Heart right ventricle (tissue), 16 donors: ENCODE measurements around the gene MR1. TPM values are rescaled to one million over a fixed set of nuclear protein-coding genes. Genes with fewer than 3 reads are reported as not detected.

Source experiments
- ATAC-seq, 8 donors: fragments of 200-7000 bp; cut with Tn5 transposase; one replicate each; pipeline ENCODE4 v1.9.1; 2020; ENCODE audit warnings: mild to moderate bottlenecking in 8 of 8, moderate library complexity in 8 of 8, moderate number of reproducible peaks in 1 of 8
- DNase-seq, 2 donors: peaks; one replicate each; pipeline ENCODE4 v3.0.0-alpha.2; 2020
- H3K27ac ChIP-seq, 10 donors: fragments of 200-600 bp; sonication (generic) in 2 of 10; one replicate each; pipeline versions ENCODE4 v1.5.0 to v1.8.0; 2020 to 2022; ENCODE audit warnings: mild to moderate bottlenecking in 3 of 10
- H3K27me3 ChIP-seq, 7 donors: fragments of 200-600 bp; one replicate each; pipeline ENCODE4 v1.8.0; 2021 to 2022; ENCODE audit warnings: mild to moderate bottlenecking in 2 of 7
- H3K36me3 ChIP-seq, 9 donors: fragments of 200-600 bp; sonication (generic) in 1 of 9; one replicate each; pipeline versions ENCODE4 v1.5.0 to v1.8.0; 2020 to 2022; ENCODE audit warnings: mild to moderate bottlenecking in 2 of 9
- H3K4me1 ChIP-seq, 9 donors: fragments of 200-600 bp; sonication (generic) in 1 of 9; one replicate each; pipeline versions ENCODE4 v1.5.0 to v1.8.0; 2020 to 2022; ENCODE audit warnings: mild to moderate bottlenecking in 4 of 9
- H3K4me3 ChIP-seq, 10 donors: fragments of 200-600 bp; sonication (generic) in 2 of 10; one replicate each; pipeline versions ENCODE4 v1.5.0 to v1.8.0; 2020 to 2022; ENCODE audit warnings: mild to moderate bottlenecking in 7 of 10, moderate library complexity in 2 of 10
- H3K9me3 ChIP-seq, 11 donors: fragments of 200-600 bp in 10 of 11; sonication (generic) in 2 of 11; one replicate each; pipeline versions ENCODE4 v1.5.0 to v1.8.0; 2013 to 2022; ENCODE audit warnings: mild to moderate bottlenecking in 2 of 11, control low read depth in 1 of 11, moderate library complexity in 1 of 11
- WGBS, 2 donors: extraction: QIAGEN DNeasy Blood & Tissue Kit; methylation state at CpG; one replicate each; pipeline ENCODE4 v1.1.7; 2013; ENCODE audit warnings: inconsistent platforms in 1 of 2; 5-methylcytosine and 5-hydroxymethylcytosine counted together
- intact Hi-C, 10 donors: fragments of 100-400 bp; cut with DNase I; formaldehyde crosslinking; loops; one replicate each; pipeline versions ENCODE4 v1.11.1 to v1.14.2; 2022
- polyA plus RNA-seq, 2 donors: library from polyadenylated mRNA; stranded (reverse); fragments of 200-250 nt; gene quantifications; one replicate each; pipeline ENCODE4 v1.2.3, GENCODE V29; 2013
- total RNA-seq, 10 donors: library from RNA; stranded (reverse); fragmentation: NEBNext Ultra II Directional in 3 of 10; extraction: Animal tissue kit (Norgen Biotek cat#: 25700) in 3 of 10; gene quantifications; one replicate each; pipeline versions ENCODE4 v1.2.1 to v1.2.4, GENCODE V29; 2021 to 2023
- TF ChIP-seq, protein P1 (sequence below), 9 donors: fragments of 200-600 bp; sonication (generic) in 2 of 9; IDR thresholded peaks; one replicate each; pipeline versions ENCODE4 v1.5.0 to v1.8.0; 2021 to 2022; ENCODE audit warnings: antibody characterized with exemption in 9 of 9, mild to moderate bottlenecking in 5 of 9, moderate library complexity in 1 of 9
- donor health status: Arrhythmogenic right ventricular cardiomyopathy.
- donor health status: ischemic (EF 13 %, LVEDD 7.1; RV severe dilation, severe dysfunction).
- donor health status: healthy with polysubstance abuse.
- donor health status: DM: no; HTN: yes; CAD: no.
- donor health status: DM: no; HTN: no; CAD: no.
- donor health status: ischemic (EF 25% LVEDD 6.9; RV normal size, moderate dysfunction).
- donor health status: ischemic (EF 25% LVEDD 5.7; RV mildly dilated, moderate dysfunction).
- donor health status: healthy.
- donor health status: DM: yes; HTN: yes; CAD: no.
- donor health status: Ischemic cardiomyopathy.
- donor health status: ischemic (EF 35%, LVEDD 5.7; RV mildly dilated, moderate dysfunction).
- donor health status: nonischemic (EF 11% LVEDD 7.7; RV severe dilation, severe dysfunction).
- donor health status: DM: yes; HTN: yes; CAD: no.
- donor health status: PGD.
- donor health status: ischemic (EF 29% LVEDD 5.4; RV normal size, mild dysfunction).
- donor health status: nonischemic (EF 23%, LVEDD 6.1; RV moderate dilation, normal function).

Gene MR1
- total and polyA plus RNA-seq, 12 donors, result 0.88 to 8.2 (median 2.7) TPM

- Histone ChIP-seq H3K9me3 (no peaks in the 10 kb centered on the region), H3K4me1 (peaks cover 0 to 13% (median 5%) of the 10 kb centered on the region in 9 donors), H3K27me3 (no peaks in the 10 kb centered on the region), H3K27ac (no peak overlapping the region), H3K36me3 (no peaks in the 10 kb centered on the region), H3K4me3 (no peak overlapping the region)
- TF ChIP-seq, protein P1, sequence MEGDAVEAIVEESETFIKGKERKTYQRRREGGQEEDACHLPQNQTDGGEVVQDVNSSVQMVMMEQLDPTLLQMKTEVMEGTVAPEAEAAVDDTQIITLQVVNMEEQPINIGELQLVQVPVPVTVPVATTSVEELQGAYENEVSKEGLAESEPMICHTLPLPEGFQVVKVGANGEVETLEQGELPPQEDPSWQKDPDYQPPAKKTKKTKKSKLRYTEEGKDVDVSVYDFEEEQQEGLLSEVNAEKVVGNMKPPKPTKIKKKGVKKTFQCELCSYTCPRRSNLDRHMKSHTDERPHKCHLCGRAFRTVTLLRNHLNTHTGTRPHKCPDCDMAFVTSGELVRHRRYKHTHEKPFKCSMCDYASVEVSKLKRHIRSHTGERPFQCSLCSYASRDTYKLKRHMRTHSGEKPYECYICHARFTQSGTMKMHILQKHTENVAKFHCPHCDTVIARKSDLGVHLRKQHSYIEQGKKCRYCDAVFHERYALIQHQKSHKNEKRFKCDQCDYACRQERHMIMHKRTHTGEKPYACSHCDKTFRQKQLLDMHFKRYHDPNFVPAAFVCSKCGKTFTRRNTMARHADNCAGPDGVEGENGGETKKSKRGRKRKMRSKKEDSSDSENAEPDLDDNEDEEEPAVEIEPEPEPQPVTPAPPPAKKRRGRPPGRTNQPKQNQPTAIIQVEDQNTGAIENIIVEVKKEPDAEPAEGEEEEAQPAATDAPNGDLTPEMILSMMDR (IDR thresholded peaks at IDR 0.05), result no peak
- ATAC-seq (peak in 1 of 8 donors; percentile 42), DNase-seq (no peak)
- intact Hi-C loops, result no loop called here
- WGBS, 2 donors, result 48 to 55% methylated on average over 10 of the region's 10 CpGs
These were observed 39.9 kb downstream of the MR1 start for GRCh38 chr1:181073638-181074037.

GRCh38 chr1:181075766-181076350 is 42.1 kb downstream of the MR1 start:
- no peak for DNase-seq
- TF ChIP-seq, protein P1 (IDR thresholded peaks at IDR 0.05), result no peak
- H3K4me1 ChIP-seq, result peaks cover 0 to 13% (median 5%) of the 10 kb centered on the region in 9 donors
- WGBS, 2 donors, result 89 to 93% methylated on average over 5 of the region's 5 CpGs
- no peak overlapping the region for H3K4me3 ChIP-seq
- no peak overlapping the region for H3K27ac ChIP-seq
- H3K36me3 ChIP-seq, result no peaks in the 10 kb centered on the region
- intact Hi-C loops, result loop anchor here in 1 of 10 donors (5.0 kb wide), 1 partner anchor 34 kb away; no protein-coding TSS in a partner anchor
- ATAC-seq, result no peak
- no peaks in the 10 kb centered on the region for H3K9me3 ChIP-seq
- no peaks in the 10 kb centered on the region for H3K27me3 ChIP-seq

DNA sequence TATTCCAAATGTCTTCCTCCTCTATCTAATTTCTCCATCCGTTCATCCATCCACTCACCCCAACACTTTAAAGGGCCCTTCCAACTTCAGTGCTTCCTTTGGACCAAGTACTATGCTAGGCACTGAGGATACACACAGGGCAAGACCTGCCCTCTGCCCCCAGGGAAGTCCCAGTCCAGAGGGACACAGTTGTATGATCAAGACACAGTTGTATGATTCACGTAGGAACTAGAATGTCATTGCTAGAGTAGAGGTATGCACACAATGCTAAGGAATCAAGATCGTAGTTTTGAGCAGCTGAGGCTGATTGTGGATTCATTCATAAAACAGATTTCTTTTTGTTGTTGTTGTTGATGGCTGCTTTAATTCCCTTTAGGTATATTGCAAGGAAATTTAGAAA is 43.1 kb downstream of the MR1 start:
- no peak overlapping the region for H3K4me3 ChIP-seq
- 85 to 86% methylated on average over 3 of the region's 3 CpGs for WGBS, 2 donors
- ATAC-seq (no peak), DNase-seq (no peak)
- H3K27me3 ChIP-seq, result no peaks in the 10 kb centered on the region
- H3K4me1 ChIP-seq, result peaks cover 0 to 13% (median 5%) of the 10 kb centered on the region in 9 donors
- no peaks in the 10 kb centered on the region for H3K9me3 ChIP-seq
- no peak overlapping the region for H3K27ac ChIP-seq
- H3K36me3 ChIP-seq, result no peaks in the 10 kb centered on the region
- intact Hi-C loops, result loop anchor here in 1 of 10 donors (5.0 kb wide), 1 partner anchor 35 kb away; no protein-coding TSS in a partner anchor
- TF ChIP-seq, protein P1 (IDR thresholded peaks at IDR 0.05), result no peak

- H3K9me3 ChIP-seq, result no peaks in the 10 kb centered on the region
- H3K4me3 ChIP-seq, result no peak overlapping the region
- no peaks in the 10 kb centered on the region for H3K36me3 ChIP-seq
- no peak for DNase-seq
- no peak overlapping the region for H3K27ac ChIP-seq
- intact Hi-C loops, result loop anchor here in 1 of 10 donors (5.0 kb wide), 1 partner anchor 35 kb away; no protein-coding TSS in a partner anchor
- ATAC-seq, result no peak
- 52 to 63% methylated on average over 7 of the region's 7 CpGs for WGBS, 2 donors
- peaks cover 0 to 13% (median 5%) of the 10 kb centered on the region in 9 donors for H3K4me1 ChIP-seq
- TF ChIP-seq, protein P1 (IDR thresholded peaks at IDR 0.05), result no peak
- no peaks in the 10 kb centered on the region for H3K27me3 ChIP-seq
These were observed 43.9 kb downstream of the MR1 start for GRCh38 chr1:181077576-181078242.
